MM.1S (cell line): ENCODE data around the gene DMRTB1.

Source experiments
- DNase-seq: peaks from one replicate; pipeline ENCODE4 v3.0.0-alpha.2; 2015
- H2AFZ ChIP-seq: fragments of 300-600 bp; sonication (generic); 2 replicates; pipeline ENCODE4 v1.6.0; 2016; ENCODE audit warnings: antibody characterized with exemption, low read length
- H3F3A ChIP-seq: fragments of 300-600 bp; sonication (generic); 2 replicates; pipeline ENCODE4 v1.6.1; 2016; ENCODE audit warnings: mild to moderate bottlenecking, antibody characterized with exemption, low read length, moderate library complexity, mixed read lengths; ENCODE audit not compliant: insufficient read depth
- H3K27ac ChIP-seq: fragments of 300-600 bp; sonication (generic); 2 replicates; pipeline ENCODE4 v1.5.1; 2016; ENCODE audit warnings: mild to moderate bottlenecking, low read length
- H3K27me3 ChIP-seq: fragments of 300-600 bp; sonication (generic); replicated peaks from 2 replicates; pipeline ENCODE4 v1.6.0; 2016; ENCODE audit warnings: low read length; ENCODE audit not compliant: insufficient read depth
- H3K36me3 ChIP-seq: fragments of 300-600 bp; sonication (generic); replicated peaks from 2 replicates; pipeline ENCODE4 v1.6.1; 2016; ENCODE audit warnings: mild to moderate bottlenecking, low read length, mixed read lengths; ENCODE audit not compliant: insufficient read depth
- H3K4me1 ChIP-seq: fragments of 300-600 bp; sonication (generic); 2 replicates; pipeline ENCODE4 v1.6.1; 2016; ENCODE audit warnings: low read length, mixed read lengths
- H3K4me2 ChIP-seq: fragments of 300-600 bp; sonication (generic); 2 replicates; pipeline ENCODE4 v1.6.0; 2016; ENCODE audit warnings: low read depth, low read length
- H3K4me3 ChIP-seq: fragments of 300-600 bp; sonication (generic); 2 replicates; pipeline ENCODE4 v1.5.1; 2016; ENCODE audit warnings: low read length, mixed read lengths
- H3K79me2 ChIP-seq: fragments of 300-600 bp; sonication (generic); 2 replicates; pipeline ENCODE4 v1.6.1; 2016; ENCODE audit warnings: mixed run types, low read length, mixed read lengths
- H3K9ac ChIP-seq: fragments of 300-600 bp; sonication (generic); 2 replicates; pipeline ENCODE4 v1.6.1; 2016; ENCODE audit warnings: low read length, mixed read lengths
- H3K9me2 ChIP-seq: fragments of 300-600 bp; sonication (generic); replicated peaks from 2 replicates; pipeline ENCODE4 v1.6.1; 2016; ENCODE audit warnings: mild to moderate bottlenecking, low read length, mixed read lengths; ENCODE audit not compliant: insufficient read depth
- H3K9me3 ChIP-seq: fragments of 300-600 bp; sonication (generic); replicated peaks from 2 replicates; pipeline ENCODE4 v1.6.1; 2016; ENCODE audit warnings: mild to moderate bottlenecking, low read length, mixed read lengths; ENCODE audit not compliant: insufficient read depth
- H4K20me1 ChIP-seq: fragments of 300-600 bp; sonication (generic); 2 replicates; pipeline ENCODE4 v1.6.1; 2016; ENCODE audit warnings: mild to moderate bottlenecking, low read length, moderate library complexity, mixed read lengths; ENCODE audit not compliant: insufficient read depth
- CTCF ChIP-seq: fragments of 300-600 bp; sonication (generic); IDR thresholded peaks from 2 replicates; pipeline ENCODE4 v1.5.1; 2016; ENCODE audit warnings: antibody characterized with exemption, low read length, mixed read lengths
- EZH2 ChIP-seq: fragments of 300-600 bp; sonication (generic); optimal IDR thresholded peaks from 2 replicates; pipeline ENCODE3; 2017; ENCODE audit warnings: low read depth, mild to moderate bottlenecking, antibody characterized with exemption, low read length, mixed read lengths
- EZH2phosphoT487 ChIP-seq: fragments of 300-600 bp; sonication (generic); IDR thresholded peaks from 2 replicates; pipeline ENCODE4 v1.6.1; 2018; ENCODE audit warnings: antibody characterized with exemption, low read length

DMRTB1 gene

GRCh38 chr1:53477651-53478501 is 18.7 kb downstream of the DMRTB1 start:
- H3K9ac ChIP-seq: no peak overlapping the region
- H3K27me3 ChIP-seq: peaks cover 13% of the 10 kb centered on the region
- no peaks in the 10 kb centered on the region for H3K4me1 ChIP-seq
- H4K20me1 ChIP-seq: no peaks in the 10 kb centered on the region
- H3K79me2 ChIP-seq: no peaks in the 10 kb centered on the region
- H3K9me3 ChIP-seq: no peaks in the 10 kb centered on the region
- no peak overlapping the region for H3K4me3 ChIP-seq
- TF ChIP-seq EZH2: no peak
- no peak for DNase-seq
- H3K27ac ChIP-seq: no peak overlapping the region
- no peak overlapping the region for H2AFZ ChIP-seq
- H3K4me2 ChIP-seq: no peak overlapping the region
- H3K36me3 ChIP-seq: no peaks in the 10 kb centered on the region
- no peaks in the 10 kb centered on the region for H3F3A ChIP-seq
- no peaks in the 10 kb centered on the region for H3K9me2 ChIP-seq

GRCh38 chr1:53478502-53478818 is 19.3 kb downstream of the DMRTB1 start:
- H3K36me3 ChIP-seq: no peaks in the 10 kb centered on the region
- no peak overlapping the region for H3K4me2 ChIP-seq
- H3F3A ChIP-seq: no peaks in the 10 kb centered on the region
- H3K9me2 ChIP-seq: no peaks in the 10 kb centered on the region
- TF ChIP-seq EZH2 (no peak), EZH2phosphoT487 (no peak), CTCF (no peak)
- no peak for DNase-seq
- H3K4me1 ChIP-seq: no peaks in the 10 kb centered on the region
- no peak overlapping the region for H3K27ac ChIP-seq
- no peak overlapping the region for H3K4me3 ChIP-seq
- H2AFZ ChIP-seq: no peak overlapping the region
- H3K27me3 ChIP-seq: peaks cover 13% of the 10 kb centered on the region
- H3K9me3 ChIP-seq: no peaks in the 10 kb centered on the region
- no peaks in the 10 kb centered on the region for H4K20me1 ChIP-seq
- H3K9ac ChIP-seq: no peak overlapping the region
- H3K79me2 ChIP-seq: no peaks in the 10 kb centered on the region

GRCh38 chr1:53480678-53481077 is 21.5 kb downstream of the DMRTB1 start:
- Histone ChIP-seq H3F3A (no peaks in the 10 kb centered on the region), H3K9ac (no peak overlapping the region), H3K9me2 (no peaks in the 10 kb centered on the region), H3K27me3 (peaks cover 10% of the 10 kb centered on the region), H3K36me3 (no peaks in the 10 kb centered on the region), H3K27ac (no peak overlapping the region), H3K4me1 (no peaks in the 10 kb centered on the region), H2AFZ (no peak overlapping the region), H3K79me2 (no peaks in the 10 kb centered on the region), H3K4me3 (no peak overlapping the region), H4K20me1 (no peaks in the 10 kb centered on the region), H3K4me2 (no peak overlapping the region), H3K9me3 (no peaks in the 10 kb centered on the region)
- DNase-seq: no peak
- no peak for TF ChIP-seq CTCF
- TF ChIP-seq EZH2: no peak
- TF ChIP-seq EZH2phosphoT487: no peak

- H2AFZ ChIP-seq: no peak overlapping the region
Observed at GRCh38 chr1:53481456-53481855, 22.3 kb downstream of the DMRTB1 start.

More at GRCh38 chr1:53481456-53481855, 22.3 kb downstream of the DMRTB1 start:
- no peak for DNase-seq
- no peak overlapping the region for H3K9ac ChIP-seq
- no peaks in the 10 kb centered on the region for H3K9me3 ChIP-seq
- no peak overlapping the region for H3K4me3 ChIP-seq
- H3K4me2 ChIP-seq: no peak overlapping the region
- no peaks in the 10 kb centered on the region for H3K9me2 ChIP-seq
- no peaks in the 10 kb centered on the region for H3F3A ChIP-seq
- no peaks in the 10 kb centered on the region for H3K36me3 ChIP-seq
- no peak for TF ChIP-seq EZH2phosphoT487
- no peak for TF ChIP-seq CTCF
- TF ChIP-seq EZH2: no peak
- H4K20me1 ChIP-seq: no peaks in the 10 kb centered on the region
- no peaks in the 10 kb centered on the region for H3K79me2 ChIP-seq
- H3K27ac ChIP-seq: no peak overlapping the region
- no peaks in the 10 kb centered on the region for H3K4me1 ChIP-seq
- H3K27me3 ChIP-seq: peaks cover 18% of the 10 kb centered on the region
